A549 (cell line): Measurements from ENCODE around the gene CTTN.

ENCODE experiments used
- CHD2 ChIP-seq: fragments of 150-350 bp; IDR thresholded peaks from 2 replicates; pipeline ENCODE4 v1.6.1; 2014; ENCODE audit warnings: low read length; ENCODE audit not compliant: partially characterized antibody
- CHD4 ChIP-seq: fragments of 200-600 bp; sonication (generic); IDR thresholded peaks from 2 replicates; pipeline ENCODE4 v1.6.1; 2016; ENCODE audit warnings: antibody characterized with exemption, mild to moderate bottlenecking, borderline replicate concordance
- EP300 ChIP-seq, 2 experiments: fragments of >200 bp; sonication (Bioruptor Twin); formaldehyde crosslinking; IDR thresholded peaks; 2 replicates in 1 of 2; 3 replicates in 1 of 2; pipeline ENCODE4 v1.6.1; 2016 to 2017
- JUN ChIP-seq, 2 experiments: fragments of >200 bp; sonication (Bioruptor Twin); formaldehyde crosslinking; IDR thresholded peaks; 2 replicates in 1 of 2; 3 replicates in 1 of 2; pipeline ENCODE4 v1.6.1; 2016 to 2017
- POLR2A ChIP-seq: IDR thresholded peaks from 2 replicates; pipeline ENCODE4 v1.6.1; 2012; ENCODE audit warnings: mild to moderate bottlenecking, low read length
- POLR2AphosphoS2 ChIP-seq: conservative IDR thresholded peaks from 2 replicates; pipeline ENCODE4 v1.6.1; 2012; ENCODE audit warnings: low read length, improper control_type of control experiment, inconsistent platforms
- SMC3 ChIP-seq: fragments of >200 bp; sonication (Bioruptor Twin); formaldehyde crosslinking; IDR thresholded peaks from 3 replicates; pipeline ENCODE4 v1.6.1; 2018; ENCODE audit warnings: inconsistent platforms
- USF2 ChIP-seq: fragments of 450-650 bp; IDR thresholded peaks from 2 replicates; pipeline ENCODE4 v1.6.1; 2014; ENCODE audit warnings: antibody characterized with exemption
- TF ChIP-seq, protein P1 (sequence below): fragments of >200 bp; sonication (Bioruptor Twin); formaldehyde crosslinking; IDR thresholded peaks from 3 replicates; pipeline ENCODE4 v1.5.1; 2016
- TF ChIP-seq, protein P2 (sequence below): IDR thresholded peaks from 2 replicates; pipeline ENCODE4 v1.6.1; 2012; ENCODE audit warnings: low read depth, borderline replicate concordance
- TF ChIP-seq, protein P3 (sequence below): IDR thresholded peaks from 2 replicates; pipeline ENCODE4 v1.6.1; 2012

GRCh38 chr11:70407121-70407520 lies 8.8 kb downstream of the CTTN start:
- TF ChIP-seq, protein P1, sequence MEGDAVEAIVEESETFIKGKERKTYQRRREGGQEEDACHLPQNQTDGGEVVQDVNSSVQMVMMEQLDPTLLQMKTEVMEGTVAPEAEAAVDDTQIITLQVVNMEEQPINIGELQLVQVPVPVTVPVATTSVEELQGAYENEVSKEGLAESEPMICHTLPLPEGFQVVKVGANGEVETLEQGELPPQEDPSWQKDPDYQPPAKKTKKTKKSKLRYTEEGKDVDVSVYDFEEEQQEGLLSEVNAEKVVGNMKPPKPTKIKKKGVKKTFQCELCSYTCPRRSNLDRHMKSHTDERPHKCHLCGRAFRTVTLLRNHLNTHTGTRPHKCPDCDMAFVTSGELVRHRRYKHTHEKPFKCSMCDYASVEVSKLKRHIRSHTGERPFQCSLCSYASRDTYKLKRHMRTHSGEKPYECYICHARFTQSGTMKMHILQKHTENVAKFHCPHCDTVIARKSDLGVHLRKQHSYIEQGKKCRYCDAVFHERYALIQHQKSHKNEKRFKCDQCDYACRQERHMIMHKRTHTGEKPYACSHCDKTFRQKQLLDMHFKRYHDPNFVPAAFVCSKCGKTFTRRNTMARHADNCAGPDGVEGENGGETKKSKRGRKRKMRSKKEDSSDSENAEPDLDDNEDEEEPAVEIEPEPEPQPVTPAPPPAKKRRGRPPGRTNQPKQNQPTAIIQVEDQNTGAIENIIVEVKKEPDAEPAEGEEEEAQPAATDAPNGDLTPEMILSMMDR: no peak
- no peak for TF ChIP-seq POLR2A
- TF ChIP-seq, protein P2, sequence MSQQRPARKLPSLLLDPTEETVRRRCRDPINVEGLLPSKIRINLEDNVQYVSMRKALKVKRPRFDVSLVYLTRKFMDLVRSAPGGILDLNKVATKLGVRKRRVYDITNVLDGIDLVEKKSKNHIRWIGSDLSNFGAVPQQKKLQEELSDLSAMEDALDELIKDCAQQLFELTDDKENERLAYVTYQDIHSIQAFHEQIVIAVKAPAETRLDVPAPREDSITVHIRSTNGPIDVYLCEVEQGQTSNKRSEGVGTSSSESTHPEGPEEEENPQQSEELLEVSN: no peak
- no peak for TF ChIP-seq SMC3
- no peak for TF ChIP-seq CHD4
- no peak for TF ChIP-seq JUN (IDR thresholded peaks at IDR 0.05)
- no peak for TF ChIP-seq EP300 (IDR thresholded peaks at IDR 0.05)
- TF ChIP-seq, protein P3, sequence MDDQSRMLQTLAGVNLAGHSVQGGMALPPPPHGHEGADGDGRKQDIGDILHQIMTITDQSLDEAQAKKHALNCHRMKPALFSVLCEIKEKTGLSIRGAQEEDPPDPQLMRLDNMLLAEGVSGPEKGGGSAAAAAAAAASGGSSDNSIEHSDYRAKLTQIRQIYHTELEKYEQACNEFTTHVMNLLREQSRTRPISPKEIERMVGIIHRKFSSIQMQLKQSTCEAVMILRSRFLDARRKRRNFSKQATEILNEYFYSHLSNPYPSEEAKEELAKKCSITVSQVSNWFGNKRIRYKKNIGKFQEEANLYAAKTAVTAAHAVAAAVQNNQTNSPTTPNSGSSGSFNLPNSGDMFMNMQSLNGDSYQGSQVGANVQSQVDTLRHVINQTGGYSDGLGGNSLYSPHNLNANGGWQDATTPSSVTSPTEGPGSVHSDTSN: no peak
- TF ChIP-seq USF2: no peak
- no peak for TF ChIP-seq POLR2AphosphoS2
- no peak for TF ChIP-seq CHD2
